ENCODE measurements around the gene STXBP1. TPM values are rescaled to one million over a fixed set of nuclear protein-coding genes. Genes with fewer than 3 reads are reported as not detected.
A peak's percentile ranks its signal among the peaks of the same experiment; 100 is the strongest.
"Not testable (repeated sequence)": the region's sequence is repeated elsewhere in the genome, so short reads cannot be mapped to it uniquely, and the experiment has no call there.

Gene STXBP1
- total RNA-seq, 2 donors from 2014 or later = 66.2 to 87.3 TPM

GRCh38 chr9:127608104-127608966 is 3.7 kb upstream of the STXBP1 start:
- Histone ChIP-seq H3K27me3 (replicated peaks; ENCODE audit: insufficient read depth) (no peaks in the 10 kb centered on the region), H3K4me3 (peak overlapping the region; percentile 68), H3K27ac (no peak overlapping the region), H3K4me1 (ENCODE audit: control insufficient read depth in 1 of 2, low read depth in 2 of 2) (peaks cover 4 to 18% of the 10 kb centered on the region in 2 donors), H3K36me3 (no peaks in the 10 kb centered on the region), H3K9me3 (no peaks in the 10 kb centered on the region)
- TF ChIP-seq, protein P1, sequence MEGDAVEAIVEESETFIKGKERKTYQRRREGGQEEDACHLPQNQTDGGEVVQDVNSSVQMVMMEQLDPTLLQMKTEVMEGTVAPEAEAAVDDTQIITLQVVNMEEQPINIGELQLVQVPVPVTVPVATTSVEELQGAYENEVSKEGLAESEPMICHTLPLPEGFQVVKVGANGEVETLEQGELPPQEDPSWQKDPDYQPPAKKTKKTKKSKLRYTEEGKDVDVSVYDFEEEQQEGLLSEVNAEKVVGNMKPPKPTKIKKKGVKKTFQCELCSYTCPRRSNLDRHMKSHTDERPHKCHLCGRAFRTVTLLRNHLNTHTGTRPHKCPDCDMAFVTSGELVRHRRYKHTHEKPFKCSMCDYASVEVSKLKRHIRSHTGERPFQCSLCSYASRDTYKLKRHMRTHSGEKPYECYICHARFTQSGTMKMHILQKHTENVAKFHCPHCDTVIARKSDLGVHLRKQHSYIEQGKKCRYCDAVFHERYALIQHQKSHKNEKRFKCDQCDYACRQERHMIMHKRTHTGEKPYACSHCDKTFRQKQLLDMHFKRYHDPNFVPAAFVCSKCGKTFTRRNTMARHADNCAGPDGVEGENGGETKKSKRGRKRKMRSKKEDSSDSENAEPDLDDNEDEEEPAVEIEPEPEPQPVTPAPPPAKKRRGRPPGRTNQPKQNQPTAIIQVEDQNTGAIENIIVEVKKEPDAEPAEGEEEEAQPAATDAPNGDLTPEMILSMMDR (IDR thresholded peaks at IDR 0.05) = no peak
- ATAC-seq (ENCODE audit: insufficient number of reproducible peaks, low FRiP score, low read depth) = no peak
- no peak for DNase-seq (ENCODE audit: low spot score)

- H3K9me3 ChIP-seq = no peaks in the 10 kb centered on the region
- TF ChIP-seq, protein P1 (IDR thresholded peaks at IDR 0.05) = no peak
- peak overlapping the region; percentile 89 for H3K4me3 ChIP-seq
- DNase-seq (ENCODE audit: low spot score) (no peak), ATAC-seq (ENCODE audit: insufficient number of reproducible peaks, low FRiP score, low read depth) (no peak)
- H3K4me1 ChIP-seq (ENCODE audit: control insufficient read depth in 1 of 2, low read depth in 2 of 2) = peaks cover 4 to 18% of the 10 kb centered on the region in 2 donors
- H3K27ac ChIP-seq = peak overlapping the region in 1 of 2 donors; percentile 27
- no peaks in the 10 kb centered on the region for H3K36me3 ChIP-seq
- no peaks in the 10 kb centered on the region for H3K27me3 ChIP-seq (replicated peaks; ENCODE audit: insufficient read depth)
Measured at GRCh38 chr9:127611603-127611898, 526 bp upstream of the STXBP1 start.

- peak overlapping the region; percentile 89 for H3K4me3 ChIP-seq
- H3K4me1 ChIP-seq (ENCODE audit: control insufficient read depth in 1 of 2, low read depth in 2 of 2) = peaks cover 4 to 12% of the 10 kb centered on the region in 2 donors
- ATAC-seq (ENCODE audit: insufficient number of reproducible peaks, low FRiP score, low read depth) (no peak), DNase-seq (ENCODE audit: low spot score) (no peak)
- H3K9me3 ChIP-seq = no peaks in the 10 kb centered on the region
- TF ChIP-seq, protein P1 (IDR thresholded peaks at IDR 0.05) = no peak
- no peaks in the 10 kb centered on the region for H3K36me3 ChIP-seq
- peak overlapping the region; percentile 6 to 28 for H3K27ac ChIP-seq
- no peaks in the 10 kb centered on the region for H3K27me3 ChIP-seq (replicated peaks; ENCODE audit: insufficient read depth)
Measured at GRCh38 chr9:127612939-127613582, 984 bp downstream of the STXBP1 start.

- TF ChIP-seq, protein P1 (IDR thresholded peaks at IDR 0.05) = no peak
- Histone ChIP-seq H3K27ac (peak overlapping the region in 1 of 2 donors; percentile 28), H3K4me1 (ENCODE audit: control insufficient read depth in 1 of 2, low read depth in 2 of 2) (peaks cover 2 to 7% of the 10 kb centered on the region in 2 donors), H3K27me3 (replicated peaks; ENCODE audit: insufficient read depth) (no peaks in the 10 kb centered on the region), H3K4me3 (peak overlapping the region; percentile 89), H3K9me3 (no peaks in the 10 kb centered on the region), H3K36me3 (no peaks in the 10 kb centered on the region)
- DNase-seq (ENCODE audit: low spot score) (no peak), ATAC-seq (ENCODE audit: insufficient number of reproducible peaks, low FRiP score, low read depth) (no peak)
Measured at GRCh38 chr9:127613583-127613954, 1.5 kb downstream of the STXBP1 start.

DNA sequence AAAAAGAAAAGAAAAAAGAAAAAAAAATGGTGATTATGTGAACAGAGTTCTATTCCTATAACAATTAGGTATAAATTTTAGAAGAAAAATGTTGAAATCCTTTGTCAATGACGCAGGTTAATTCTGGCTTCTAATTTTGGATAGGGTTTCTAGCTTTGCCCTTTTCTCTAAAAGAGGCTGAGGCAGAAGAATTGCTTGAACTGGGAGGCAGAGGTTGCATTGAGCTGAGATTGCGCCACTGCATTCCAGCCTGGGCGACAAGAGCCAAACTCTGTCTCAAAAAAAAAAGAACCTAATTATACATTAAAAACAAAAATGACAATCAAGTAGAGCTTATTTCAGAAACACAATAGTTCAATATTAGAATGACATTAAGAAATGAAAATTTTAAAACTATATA is 2.9 kb downstream of the STXBP1 start:
- Histone ChIP-seq H3K4me3 (no peak overlapping the region), H3K4me1 (ENCODE audit: control insufficient read depth in 1 of 2, low read depth in 2 of 2) (peaks cover 0 to 5% of the 10 kb centered on the region in 2 donors), H3K27me3 (replicated peaks; ENCODE audit: insufficient read depth) (no peaks in the 10 kb centered on the region), H3K36me3 (no peaks in the 10 kb centered on the region), H3K9me3 (no peaks in the 10 kb centered on the region), H3K27ac (no peak overlapping the region)
- ATAC-seq (ENCODE audit: insufficient number of reproducible peaks, low FRiP score, low read depth) = no peak
- DNase-seq (ENCODE audit: low spot score) = no peak
- TF ChIP-seq, protein P1 (IDR thresholded peaks at IDR 0.05) = no peak

DNA sequence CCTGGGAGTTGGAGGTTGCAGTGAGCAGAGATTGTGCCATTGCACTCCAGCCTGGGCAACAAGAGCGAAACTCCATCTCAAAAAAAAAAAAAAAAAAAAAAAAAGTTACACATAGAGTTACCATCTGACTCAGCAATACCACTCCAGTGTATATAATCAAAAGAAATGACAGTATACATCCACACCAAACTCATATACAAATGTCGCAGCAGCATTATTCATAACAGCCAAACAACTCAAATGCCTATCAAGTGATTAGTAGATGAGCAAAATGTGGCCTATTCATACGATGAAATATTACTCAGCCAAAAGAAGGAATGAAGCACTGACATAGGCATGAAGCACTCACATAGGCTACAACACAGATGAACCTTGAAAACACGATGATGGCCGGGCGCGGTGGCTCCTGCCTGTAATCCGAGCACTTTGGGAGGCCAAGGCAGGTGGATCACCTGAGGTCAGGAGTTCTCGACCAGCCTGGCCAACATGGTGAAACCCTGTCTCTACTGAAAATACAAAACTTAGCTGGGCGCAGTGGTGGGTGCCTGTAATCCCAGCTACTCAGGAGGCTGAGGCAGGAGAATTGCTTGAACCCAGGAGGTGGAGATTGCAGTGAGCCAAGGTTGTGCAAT is 9.4 kb downstream of the STXBP1 start:
- not testable (repeated sequence) for H3K36me3 ChIP-seq; H3K4me1 ChIP-seq (ENCODE audit: control insufficient read depth in 1 of 2, low read depth in 2 of 2); DNase-seq (ENCODE audit: low spot score); H3K27me3 ChIP-seq (replicated peaks; ENCODE audit: insufficient read depth); H3K4me3 ChIP-seq; H3K27ac ChIP-seq; ATAC-seq (ENCODE audit: insufficient number of reproducible peaks, low FRiP score, low read depth); H3K9me3 ChIP-seq

All from thoracic aorta (tissue), 2 donors.